OCI-M2 (cell line): ENCODE data around the gene LILRB5.
"Not testable (repeated sequence)": the region's sequence is repeated elsewhere in the genome, so short reads cannot be mapped to it uniquely, and the experiment has no call there.

Experiments used
- DNase-seq: peaks from one replicate; lab custom pipeline; 2025; ENCODE audit not compliant: unreplicated experiment; lab: John Stamatoyannopoulos, UW

LILRB5 gene

GRCh38 chr19:54277111-54277615 lies 20.1 kb upstream of the LILRB5 start:
- DNase-seq, result not testable (repeated sequence)

GRCh38 chr19:54275951-54276350 lies 18.9 kb upstream of the LILRB5 start:
- DNase-seq, result no peak

DNA sequence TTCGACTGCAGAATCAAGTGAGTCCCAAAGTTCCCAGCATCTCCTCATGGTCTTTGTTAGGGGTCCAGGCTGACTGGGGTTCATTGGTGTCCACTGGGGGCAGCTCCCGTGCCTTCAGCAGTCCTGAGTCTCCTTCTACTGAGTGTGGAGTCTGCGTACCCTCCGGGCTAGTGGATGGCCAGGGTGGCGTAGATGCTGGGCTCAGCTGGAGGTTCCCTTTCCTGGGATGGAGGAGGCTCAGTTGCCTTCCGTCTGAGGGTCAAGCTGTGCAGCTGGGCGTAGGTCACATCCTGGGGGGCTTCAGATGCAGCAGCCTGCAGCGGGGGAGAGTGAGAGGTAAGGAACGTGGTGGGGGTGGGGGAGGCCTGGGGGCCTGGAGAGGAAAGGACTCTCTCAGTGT lies 17.4 kb upstream of the LILRB5 start:
- DNase-seq, result not testable (repeated sequence)

GRCh38 chr19:54273821-54274220 lies 16.7 kb upstream of the LILRB5 start:
- DNase-seq, result no peak

DNA sequence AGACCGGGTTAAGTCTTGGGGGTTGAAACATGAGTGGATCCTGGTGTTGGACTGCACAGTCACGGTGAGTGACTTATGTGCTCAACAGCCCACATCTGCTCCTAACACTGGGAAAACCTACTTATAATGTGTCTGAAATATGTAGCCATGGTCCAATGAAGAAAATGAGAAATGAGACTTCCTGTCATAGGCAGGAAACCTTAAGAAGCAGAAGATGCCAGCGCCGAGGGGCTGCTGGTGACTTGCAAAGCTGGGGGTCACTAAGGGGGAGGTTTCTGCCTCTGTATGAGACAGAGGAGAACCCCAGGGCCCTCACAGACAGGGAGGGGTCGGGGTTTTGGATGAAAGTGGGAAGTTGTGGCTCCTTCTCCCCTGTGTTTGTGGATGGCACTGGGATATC lies 15.1 kb upstream of the LILRB5 start:
- DNase-seq, result not testable (repeated sequence)

DNA sequence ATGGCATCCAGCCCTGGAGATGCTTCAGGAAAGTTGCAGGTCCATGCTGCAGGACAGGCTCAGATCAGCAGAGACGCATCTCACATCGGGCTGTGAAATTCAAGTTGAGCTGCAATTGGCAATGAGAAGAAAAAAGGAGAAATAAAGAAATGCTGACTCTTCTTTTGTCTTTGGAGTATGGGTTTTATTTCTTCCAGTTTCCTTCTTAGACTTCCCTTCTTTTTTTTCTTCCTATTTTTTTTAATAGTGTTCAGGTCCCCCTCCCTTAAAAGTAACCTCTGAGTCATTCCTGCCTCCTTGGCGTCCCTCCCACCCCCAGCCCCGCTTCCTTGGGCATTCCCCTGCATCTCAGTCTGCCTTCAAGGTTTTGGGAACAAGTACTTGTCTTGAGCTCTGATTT lies 14.5 kb upstream of the LILRB5 start:
- not testable (repeated sequence) for DNase-seq

- DNase-seq, result no peak
These were observed 14.0 kb upstream of the LILRB5 start for GRCh38 chr19:54271106-54271505.

GRCh38 chr19:54268936-54269335 lies 11.9 kb upstream of the LILRB5 start:
- DNase-seq, result no peak

DNA sequence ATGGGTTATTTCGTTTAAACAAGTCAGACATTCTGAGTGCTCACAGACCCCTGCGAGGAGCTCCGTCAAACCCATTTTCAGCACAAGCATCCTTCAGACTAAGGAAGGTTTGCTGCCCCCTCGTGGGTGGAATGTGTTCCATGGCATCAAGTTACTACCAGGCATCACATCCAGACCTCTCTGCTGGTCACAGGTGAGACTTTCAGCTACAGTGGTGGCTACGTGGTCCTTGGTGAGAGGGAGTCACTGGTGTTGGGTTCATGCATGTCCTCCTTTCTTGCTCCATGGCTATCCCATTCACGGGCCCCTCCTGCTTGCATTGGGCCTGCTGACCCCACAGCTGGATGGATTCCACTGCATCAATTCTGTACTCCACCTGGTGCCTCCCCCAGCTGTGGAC lies 9.1 kb upstream of the LILRB5 start:
- peak; percentile 13 for DNase-seq

DNA sequence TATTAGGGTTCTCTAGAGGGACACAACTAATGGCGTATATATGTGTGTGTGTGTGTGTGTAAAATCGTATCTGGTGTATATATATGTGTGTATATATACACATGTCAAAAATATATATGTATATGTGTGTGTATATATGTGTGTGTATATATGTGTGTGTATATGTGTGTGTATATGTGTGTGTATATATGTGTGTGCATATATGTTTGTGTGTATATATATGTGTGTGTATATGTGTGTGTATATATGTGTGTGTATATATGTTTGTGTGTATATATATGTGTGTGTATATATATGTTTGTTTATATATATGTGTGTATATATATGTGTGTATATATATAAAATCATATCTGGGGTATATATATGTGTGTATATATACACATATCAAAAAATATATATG lies 5.4 kb upstream of the LILRB5 start:
- no peak for DNase-seq

DNA sequence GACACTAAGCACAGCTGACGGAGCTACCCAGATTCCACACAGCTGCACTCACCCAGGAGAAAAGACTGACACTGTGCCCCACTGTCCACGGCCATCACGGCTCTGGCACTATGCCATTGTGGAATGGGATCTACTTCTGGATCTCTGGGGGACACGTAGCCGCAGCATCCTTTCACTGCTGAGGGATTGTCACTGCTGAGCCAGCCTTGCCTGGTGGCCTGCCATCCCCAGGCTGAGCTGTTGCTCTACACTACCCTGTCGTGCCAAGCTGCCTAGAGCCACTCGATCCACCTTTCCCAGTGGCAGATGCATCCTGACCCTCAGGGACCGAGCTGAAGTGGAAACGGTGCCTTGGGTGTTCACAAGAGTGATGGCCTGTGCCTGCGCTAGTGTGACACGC lies 5.0 kb upstream of the LILRB5 start:
- DNase-seq, result no peak

DNA sequence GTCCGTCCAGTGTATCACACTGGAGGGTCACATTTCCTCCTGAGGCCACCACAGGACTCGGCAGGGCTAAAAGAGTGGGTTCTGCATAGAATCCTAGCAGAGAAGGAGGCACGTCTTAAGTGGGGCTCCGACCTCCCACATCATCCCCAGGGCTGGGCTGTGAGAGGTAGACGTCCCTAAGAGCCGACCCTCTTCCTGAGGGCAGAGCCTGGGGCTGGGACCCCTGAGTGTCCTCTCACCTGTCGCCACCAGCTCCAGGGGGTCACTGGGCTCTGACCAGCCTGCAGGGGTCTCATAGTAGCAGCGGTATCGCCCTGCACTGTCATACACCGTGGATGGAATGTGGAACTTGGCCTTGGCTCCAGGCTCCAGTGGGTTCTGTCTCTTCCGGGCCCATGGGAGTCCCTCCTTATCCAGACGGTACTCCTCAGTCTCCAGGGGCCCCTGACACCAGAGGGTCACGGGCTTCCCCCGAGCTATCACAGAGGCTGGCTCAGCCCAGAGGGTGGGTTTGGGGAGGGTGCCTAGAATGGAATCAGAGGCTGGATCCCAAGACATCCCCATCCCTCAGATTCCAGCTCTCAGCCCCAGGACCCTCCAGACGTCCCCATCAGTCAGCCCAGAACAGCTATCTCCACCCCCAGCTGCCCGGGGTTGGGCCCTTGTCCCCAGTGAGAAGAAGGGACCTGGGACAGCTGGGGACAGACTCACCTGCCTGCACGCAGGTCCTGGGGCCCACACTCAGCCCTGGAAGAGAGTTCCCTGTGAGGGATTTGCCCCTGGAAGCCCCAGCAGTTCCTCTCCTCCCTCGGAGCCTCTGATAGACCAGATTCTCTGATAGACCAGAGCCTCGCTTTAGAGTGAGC lies 590 bp downstream of the LILRB5 start:
- DNase-seq, result no peak

- DNase-seq, result no peak
These were observed 1.8 kb downstream of the LILRB5 start for GRCh38 chr19:54255105-54255775.

GRCh38 chr19:54254195-54254906 lies 2.7 kb downstream of the LILRB5 start:
- DNase-seq, result no peak

- no peak for DNase-seq
These were observed 3.5 kb downstream of the LILRB5 start for GRCh38 chr19:54253331-54254194.

DNA sequence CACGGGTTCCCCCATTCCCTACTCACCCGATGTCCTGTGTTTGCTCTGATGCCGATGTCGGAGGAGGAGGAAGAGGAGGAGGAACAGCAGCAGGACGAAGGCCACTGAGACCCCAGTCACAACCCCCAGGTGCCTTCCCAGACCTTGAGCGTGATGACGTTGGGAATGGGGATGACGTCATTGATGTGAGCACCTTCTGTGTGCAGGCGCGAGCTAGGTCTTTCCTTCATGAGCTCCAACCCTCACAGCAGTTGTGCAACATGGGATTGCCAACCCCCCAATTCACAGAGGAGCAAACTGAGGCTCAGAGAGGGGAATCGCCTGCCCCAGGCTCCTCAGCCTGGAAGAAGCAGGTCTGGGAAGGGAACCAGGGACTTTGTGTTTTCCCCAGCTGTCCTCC lies 4.2 kb downstream of the LILRB5 start:
- no peak for DNase-seq

- no peak for DNase-seq
These were observed 4.8 kb downstream of the LILRB5 start for GRCh38 chr19:54252243-54252642.

DNA sequence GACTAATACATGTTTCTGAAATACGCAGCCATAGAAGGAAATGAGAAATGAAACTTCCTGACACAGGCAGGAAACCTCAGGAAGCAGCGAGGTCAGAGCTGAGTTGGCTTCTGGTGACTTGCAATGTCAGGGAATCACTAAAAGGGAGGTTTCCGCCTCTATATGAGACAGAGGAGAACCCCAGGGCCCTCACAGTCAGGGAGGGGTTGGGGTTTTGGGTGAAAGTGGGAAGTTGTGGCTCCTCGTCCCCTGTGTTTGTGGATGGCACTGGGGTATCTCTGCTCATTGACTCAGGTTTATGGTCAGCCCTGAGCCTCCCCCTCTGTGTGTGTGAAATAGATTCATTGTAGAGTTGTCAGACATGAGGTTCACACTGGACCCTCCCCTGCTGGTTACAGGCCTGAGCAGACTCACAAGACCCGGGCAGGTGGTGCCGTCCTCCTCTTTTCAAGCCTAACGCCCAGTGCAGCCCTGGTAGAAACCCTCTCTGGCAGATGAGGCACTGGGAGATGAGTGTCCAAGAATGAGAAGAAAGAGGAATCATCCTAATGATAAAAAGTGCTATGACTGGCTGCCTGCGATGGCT lies 9.0 kb downstream of the LILRB5 start:
- DNase-seq, result no peak

GRCh38 chr19:54247106-54247930 lies 9.8 kb downstream of the LILRB5 start:
- no peak for DNase-seq
